GM19372 (cell line): ENCODE data around the gene CIAO3.

Experiments
- ATAC-seq: cut with Tn5 transposase; IDR thresholded peaks from one replicate; pipeline ENCODE4 v1.9.1; 2021; ENCODE audit warnings: mild to moderate bottlenecking, low read depth, moderate library complexity; ENCODE audit not compliant: unreplicated experiment

CIAO3 gene

DNA sequence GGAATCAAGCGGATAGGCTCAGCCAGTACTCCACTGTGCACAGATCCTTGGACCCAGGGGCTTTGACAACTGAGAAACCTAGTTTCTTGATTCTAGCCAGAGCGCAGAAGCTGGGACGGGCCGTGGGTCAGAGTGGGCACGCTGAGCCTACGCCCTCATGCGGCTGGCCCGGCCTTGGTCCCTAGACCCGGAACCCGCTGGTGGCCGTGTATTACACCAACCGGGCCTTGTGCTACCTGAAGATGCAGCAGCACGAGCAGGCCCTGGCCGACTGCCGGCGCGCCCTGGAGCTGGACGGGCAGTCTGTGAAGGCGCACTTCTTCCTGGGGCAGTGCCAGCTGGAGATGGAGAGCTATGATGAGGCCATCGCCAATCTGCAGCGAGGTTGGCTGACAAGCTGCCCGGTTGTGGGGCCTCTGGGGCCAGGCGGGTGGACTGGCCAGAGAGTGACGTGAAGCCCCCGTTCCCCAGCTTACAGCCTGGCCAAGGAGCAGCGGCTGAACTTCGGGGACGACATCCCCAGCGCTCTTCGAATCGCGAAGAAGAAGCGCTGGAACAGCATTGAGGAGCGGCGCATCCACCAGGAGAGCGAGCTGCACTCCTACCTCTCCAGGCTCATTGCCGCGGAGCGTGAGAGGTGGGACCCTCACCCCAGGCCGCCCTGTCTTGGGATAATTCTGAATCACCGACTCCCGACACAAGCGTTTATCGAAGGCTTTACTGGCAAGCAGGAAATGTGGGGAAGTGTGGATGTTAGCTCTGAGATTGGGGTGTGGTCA lies 59.6 kb downstream of the CIAO3 start:
- ATAC-seq, result no peak

DNA sequence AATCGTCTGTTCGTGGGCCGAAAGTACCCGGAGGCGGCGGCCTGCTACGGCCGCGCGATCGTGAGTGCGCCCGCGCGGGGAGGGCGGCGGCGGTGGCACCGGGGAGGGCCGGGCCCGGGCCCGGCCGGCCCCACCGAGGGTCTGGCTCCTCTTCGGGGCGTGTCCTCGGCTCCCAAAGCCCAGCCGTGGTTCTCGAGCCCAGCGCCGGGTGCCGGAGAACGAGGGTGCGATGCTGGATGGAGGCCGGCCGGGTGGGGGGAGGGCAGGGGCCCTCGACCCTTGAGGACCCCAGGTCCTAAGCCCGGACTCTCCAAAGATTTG lies 60.2 kb downstream of the CIAO3 start:
- ATAC-seq, result no peak

DNA sequence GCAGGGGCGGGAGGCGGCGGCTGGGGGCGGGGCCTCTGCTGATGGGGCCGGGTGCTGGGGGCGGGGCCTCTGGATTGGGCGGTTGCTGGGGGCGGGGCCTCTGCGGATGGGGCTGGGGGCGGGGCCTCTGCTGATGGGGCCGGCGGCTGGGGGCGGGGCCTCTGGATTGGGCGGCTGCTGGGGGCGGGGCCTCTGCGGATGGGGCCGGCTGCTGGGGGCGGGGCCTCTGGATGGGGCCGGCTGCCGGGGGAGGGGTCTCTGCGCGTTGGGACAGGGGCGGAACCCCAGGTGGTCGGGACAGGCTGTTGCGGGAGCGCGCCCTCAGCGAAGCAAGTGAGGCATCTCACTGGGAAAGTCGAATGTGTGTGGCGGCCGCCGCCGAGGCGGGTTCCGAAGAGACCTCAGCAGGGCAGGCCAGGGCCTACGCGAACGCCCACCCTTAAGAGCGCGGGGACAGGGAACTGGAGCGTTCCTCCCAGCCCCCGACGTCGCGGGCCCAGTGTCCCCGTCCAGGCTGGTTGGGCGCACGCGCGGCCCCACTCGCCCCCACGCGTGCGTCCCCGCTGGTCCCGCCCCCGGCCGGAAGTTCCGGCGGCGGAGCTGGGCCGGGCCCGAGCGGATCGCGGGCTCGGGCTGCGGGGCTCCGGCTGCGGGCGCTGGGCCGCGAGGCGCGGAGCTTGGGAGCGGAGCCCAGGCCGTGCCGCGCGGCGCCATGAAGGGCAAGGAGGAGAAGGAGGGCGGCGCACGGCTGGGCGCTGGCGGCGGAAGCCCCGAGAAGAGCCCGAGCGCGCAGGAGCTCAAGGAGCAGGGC lies 60.8 kb downstream of the CIAO3 start, which contains the start of gene STUB1:
Gene STUB1 (plus strand): TSS at position 597 of the 811 bp plus-strand sequence. CDS start 116 bp downstream, at position 713.
- ATAC-seq, result peak; percentile 39
